Left ventricle myocardium superior (tissue), 1 donor: Measurements from ENCODE around the gene TMEM61. TPM values are rescaled to one million over a fixed set of nuclear protein-coding genes. Genes with fewer than 3 reads are reported as not detected.
"Not testable (repeated sequence)": the region's sequence is repeated elsewhere in the genome, so short reads cannot be mapped to it uniquely, and the experiment has no call there.

ENCODE experiments used
- ATAC-seq: fragments of 200-7000 bp; cut with Tn5 transposase; one replicate; pipeline ENCODE4 v1.9.1; 2020; ENCODE audit warnings: mild to moderate bottlenecking, moderate library complexity
- DNase-seq: peaks from one replicate; pipeline ENCODE4 v3.0.0-alpha.2; 2020
- intact Hi-C: fragments of 100-400 bp; cut with micrococcal nuclease; formaldehyde crosslinking; loops from one replicate; pipeline ENCODE4 v1.11.0; 2022
- long read RNA-seq: library from polyadenylated mRNA; unstranded; transcript quantifications from one replicate; pipeline ENCODE4 v2.0.0, GENCODE V29; 2021
- total RNA-seq: library from RNA; stranded (reverse); fragmentation: NEBNext Ultra II Directional; extraction: Animal tissue kit (Norgen Biotek cat#: 25700); gene quantifications from one replicate; pipeline ENCODE4 v1.2.1, GENCODE V29; 2021
- donor health status: DM: no; HTN: yes; CAD: no; lungs with severe emphysema.

TMEM61 gene
- 0.30 TPM for total RNA-seq
- long read RNA-seq, partial matches to known transcripts = 0 of 2 reads
- long read RNA-seq, other reads (novel, unspliced or antisense) = 1 of 2 reads

DNA sequence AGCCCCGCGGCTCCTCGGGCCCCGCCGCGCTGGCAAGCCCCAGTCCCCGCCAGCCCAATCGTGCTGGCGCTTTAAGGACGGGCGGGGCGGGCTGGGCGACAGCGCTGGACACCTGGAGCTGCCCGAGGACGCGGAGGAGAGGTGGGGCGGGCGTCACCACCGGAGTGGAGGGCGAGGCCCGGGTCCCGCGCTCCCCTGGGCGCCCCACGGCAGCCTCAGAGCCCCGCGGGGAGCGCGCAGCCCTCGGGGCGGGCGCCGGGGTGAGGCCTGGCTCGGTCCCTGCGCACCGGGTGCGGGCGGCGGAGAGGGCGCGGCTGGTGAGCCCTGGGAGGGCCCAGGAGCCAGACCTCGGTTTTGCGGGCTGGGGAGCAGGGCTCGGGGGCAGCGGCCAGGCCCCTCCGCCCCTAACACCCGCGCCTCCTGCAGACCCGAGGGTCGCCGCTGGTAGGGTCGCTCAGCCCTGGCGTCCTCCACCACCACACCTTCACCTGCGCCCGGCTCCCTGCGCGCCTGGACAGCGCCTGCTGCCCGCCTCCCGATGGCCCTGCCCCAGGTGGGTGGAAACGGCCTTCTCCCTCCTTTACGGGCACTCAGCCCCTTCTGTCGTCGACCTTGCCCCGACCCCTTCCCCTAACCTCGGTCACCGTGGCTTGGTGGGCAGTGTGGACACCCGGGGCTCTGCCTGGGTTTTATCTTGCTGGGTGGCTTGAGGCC is at the start of gene TMEM61:
TMEM61 (plus strand) TSS at position 101 of the 714 bp plus-strand sequence; CDS start at position 539, 438 bp downstream.
- intact Hi-C loops = no loop called here
- DNase-seq = peak; percentile 45
- peak; percentile 80 for ATAC-seq

GRCh38 chr1:54931275-54931840 is 49.1 kb upstream of the TMEM61 start:
- intact Hi-C loops = no loop called here
- no peak for DNase-seq
- no peak for ATAC-seq

- ATAC-seq, DNase-seq, intact Hi-C loops: not testable (repeated sequence)
Observed at GRCh38 chr1:54934081-54934480, 46.3 kb upstream of the TMEM61 start.

- intact Hi-C loops = no loop called here
- ATAC-seq (no peak), DNase-seq (no peak)
Observed at GRCh38 chr1:54934869-54935268, 45.6 kb upstream of the TMEM61 start.

DNA sequence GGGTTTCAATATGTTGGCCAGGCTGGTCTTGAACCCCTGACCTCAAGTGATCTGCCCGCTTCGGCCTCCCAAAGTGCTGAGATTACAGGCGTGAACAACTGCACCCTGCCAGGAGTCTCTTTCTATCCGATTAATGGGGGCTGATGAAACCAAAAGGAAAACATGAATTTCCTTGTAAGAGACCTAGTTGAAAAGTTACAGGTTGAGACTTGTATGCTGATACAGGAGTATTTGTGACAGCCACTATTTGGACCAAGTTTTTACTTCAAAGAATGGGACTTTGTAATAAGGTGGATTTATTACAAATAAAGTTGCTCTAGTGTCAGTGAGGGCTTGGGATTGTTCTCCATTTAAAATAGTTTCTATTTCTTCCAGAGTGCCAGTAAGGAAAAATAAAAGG is 43.6 kb upstream of the TMEM61 start:
- DNase-seq (no peak), ATAC-seq (no peak)
- intact Hi-C loops = no loop called here

GRCh38 chr1:54937469-54937868 is 43.0 kb upstream of the TMEM61 start:
- DNase-seq (no peak), ATAC-seq (no peak)
- intact Hi-C loops = no loop called here

- intact Hi-C loops, DNase-seq, ATAC-seq: not testable (repeated sequence)
Observed at GRCh38 chr1:54938955-54939354, 41.5 kb upstream of the TMEM61 start.

GRCh38 chr1:54940042-54940441 is 40.4 kb upstream of the TMEM61 start:
- intact Hi-C loops = no loop called here
- ATAC-seq = no peak
- no peak for DNase-seq

DNA sequence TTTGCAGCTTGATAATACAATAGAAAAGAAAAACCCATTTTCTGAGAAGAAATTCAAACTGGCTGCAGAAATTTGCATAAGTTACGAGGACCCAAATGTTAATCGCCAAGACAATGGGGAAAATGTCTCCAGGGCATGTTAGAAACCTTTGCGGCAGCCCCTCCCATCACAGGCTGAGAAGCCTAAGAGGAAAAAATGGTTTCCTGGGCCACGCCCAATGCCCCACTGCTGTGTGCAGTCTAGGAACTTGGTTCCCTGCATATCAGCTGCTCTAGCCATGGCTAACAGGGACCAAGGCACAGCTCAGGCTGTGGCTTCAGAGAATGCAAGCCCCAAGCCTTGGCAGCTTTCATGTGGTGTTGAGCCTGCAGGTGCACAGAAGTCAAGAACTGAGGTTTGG is 37.5 kb upstream of the TMEM61 start:
- intact Hi-C loops = no loop called here

GRCh38 chr1:54944610-54945392 is 35.6 kb upstream of the TMEM61 start:
- intact Hi-C loops = loop anchor here (2.0 kb wide), 1 partner anchor 52 kb away; no protein-coding TSS in a partner anchor
- DNase-seq (peak; percentile 77), ATAC-seq (peak; percentile 79)

More for the DNA sequence above, 37.5 kb upstream of the TMEM61 start:
- DNase-seq (no peak), ATAC-seq (no peak)

GRCh38 chr1:54945393-54945936 is 35.0 kb upstream of the TMEM61 start:
- intact Hi-C loops = loop anchor here (2.0 kb wide), 1 partner anchor 51 kb away; no protein-coding TSS in a partner anchor
- DNase-seq = no peak
- ATAC-seq = no peak

GRCh38 chr1:54947540-54947939 is 32.9 kb upstream of the TMEM61 start:
- ATAC-seq (no peak), DNase-seq (no peak)
- intact Hi-C loops = no loop called here

GRCh38 chr1:54949053-54949452 is 31.4 kb upstream of the TMEM61 start:
- intact Hi-C loops = no loop called here
- no peak for DNase-seq
- ATAC-seq = no peak

GRCh38 chr1:54950006-54950368 is 30.4 kb upstream of the TMEM61 start:
- intact Hi-C loops = no loop called here
- ATAC-seq (peak; percentile 35), DNase-seq (no peak)

DNA sequence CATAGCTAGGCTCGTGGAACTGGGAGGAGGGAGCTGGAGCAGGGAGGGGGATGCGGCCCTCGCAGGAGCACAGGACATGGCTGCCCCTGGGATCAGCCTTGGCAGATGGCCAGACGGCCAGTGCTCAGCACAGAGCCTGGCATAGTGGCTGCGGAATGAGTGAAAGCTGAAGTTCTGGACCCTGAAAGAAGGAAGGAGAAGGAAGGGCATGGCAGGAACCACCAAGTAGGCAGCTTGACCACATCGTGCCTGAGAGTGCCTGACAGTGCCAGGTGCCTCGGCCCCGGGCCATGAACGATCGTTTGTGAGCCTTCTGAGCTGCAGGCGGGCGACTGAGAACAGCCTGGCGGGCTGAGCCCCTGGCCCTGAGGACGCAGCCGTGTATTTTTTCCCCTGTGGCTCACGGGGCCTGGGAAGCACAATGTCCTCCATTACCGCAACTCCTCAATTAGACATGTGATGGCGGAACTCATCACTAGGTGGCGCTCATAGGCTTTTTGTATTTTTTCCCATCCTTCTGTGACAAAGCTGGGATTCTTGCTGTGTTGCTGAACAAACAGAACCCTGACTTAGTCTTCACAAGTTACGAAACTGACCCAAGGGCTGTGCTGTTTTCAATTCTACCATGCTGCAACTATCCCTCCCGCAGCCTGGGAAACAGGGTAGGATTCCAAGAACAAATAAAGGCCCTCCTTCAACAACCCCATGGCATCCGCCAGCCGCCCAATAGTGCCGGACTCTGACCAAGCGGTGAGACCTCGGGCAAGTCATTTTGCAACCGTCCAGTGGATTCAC is 29.9 kb upstream of the TMEM61 start:
- ATAC-seq (peak; percentile 92), DNase-seq (peak; percentile 71)
- intact Hi-C loops = no loop called here

DNA sequence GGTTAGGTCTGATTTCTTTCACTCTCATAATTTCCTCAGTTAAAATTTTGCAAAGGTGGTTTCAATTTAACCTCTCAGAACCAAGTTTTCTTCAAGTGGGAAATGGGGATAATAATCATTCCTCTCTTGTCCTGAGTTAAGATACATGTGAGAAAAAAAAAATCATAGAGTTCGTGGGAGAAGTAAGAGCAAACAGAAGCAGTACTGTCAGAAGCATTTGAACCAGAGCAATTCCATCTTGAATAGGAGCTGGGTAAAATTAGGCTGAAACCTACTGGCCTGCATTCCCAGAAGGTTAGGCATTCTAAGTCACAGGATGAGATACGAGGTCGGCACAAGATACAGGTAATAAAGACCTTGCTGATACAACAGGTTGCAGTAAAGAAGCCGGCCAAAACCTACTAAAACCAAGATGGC is 28.6 kb upstream of the TMEM61 start:
- DNase-seq (no peak), ATAC-seq (no peak)
- intact Hi-C loops = no loop called here

GRCh38 chr1:54952950-54953718 is 27.3 kb upstream of the TMEM61 start:
- intact Hi-C loops = no loop called here
- DNase-seq = no peak
- no peak for ATAC-seq

GRCh38 chr1:54953846-54954245 is 26.6 kb upstream of the TMEM61 start:
- intact Hi-C loops = no loop called here
- ATAC-seq (no peak), DNase-seq (no peak)
